Astrocyte (in vitro differentiated cells and primary cell): ENCODE measurements around the gene DPPA2. TPM values are rescaled to one million over a fixed set of nuclear protein-coding genes. Genes with fewer than 3 reads are reported as not detected.

Source experiments
- DNase-seq: peaks from one replicate; pipeline ENCODE4 v3.0.0-alpha.2; 2010; ENCODE audit warnings: low read depth
- FAIRE-seq: peaks from 2 replicates; lab custom pipeline; 2011; peaks lifted over from hg19 to GRCh38; lab: Jason Lieb, UNC
- H2AFZ ChIP-seq: 2 replicates; pipeline ENCODE4 v1.6.0; 2012; ENCODE audit warnings: low read depth, low read length, inconsistent platforms
- H3K27ac ChIP-seq: 2 replicates; pipeline ENCODE4 v1.5.1; 2011; ENCODE audit warnings: low read depth, low read length, inconsistent platforms
- H3K27me3 ChIP-seq: 2 replicates; pipeline ENCODE4 v1.6.0; 2011; ENCODE audit warnings: low read length, inconsistent platforms; ENCODE audit not compliant: insufficient read depth
- H3K36me3 ChIP-seq: 2 replicates; pipeline ENCODE4 v1.5.1; 2011; ENCODE audit warnings: low read length, inconsistent platforms; ENCODE audit not compliant: insufficient read depth
- H3K4me1 ChIP-seq: 2 replicates; pipeline ENCODE4 v1.5.1; 2011; ENCODE audit warnings: low read length, inconsistent platforms; ENCODE audit not compliant: insufficient read depth
- H3K4me2 ChIP-seq: 2 replicates; pipeline ENCODE4 v1.6.0; 2012; ENCODE audit warnings: low read length, inconsistent platforms
- H3K4me3 ChIP-seq: 2 replicates; pipeline ENCODE4 v1.5.1; 2011; ENCODE audit warnings: low read depth, mild to moderate bottlenecking, low read length, inconsistent platforms; ENCODE audit not compliant: insufficient read depth
- H3K79me2 ChIP-seq: 2 replicates; pipeline ENCODE4 v1.6.0; 2012; ENCODE audit warnings: mild to moderate bottlenecking, low read length, inconsistent platforms; ENCODE audit not compliant: insufficient read depth
- H3K9ac ChIP-seq: 2 replicates; pipeline ENCODE4 v1.6.0; 2012; ENCODE audit warnings: mild to moderate bottlenecking, low read length, inconsistent platforms
- H3K9me3 ChIP-seq: 2 replicates; pipeline ENCODE4 v1.5.1; 2012; ENCODE audit warnings: low read depth, mild to moderate bottlenecking, low read length, inconsistent platforms; ENCODE audit not compliant: insufficient read depth
- H4K20me1 ChIP-seq: 2 replicates; pipeline ENCODE4 v1.6.0; 2012; ENCODE audit warnings: low read length, inconsistent platforms; ENCODE audit not compliant: insufficient read depth
- H3K27ac Mint-ChIP-seq: one replicate; pipeline ENCODE4 v1.8.0; 2021; ENCODE audit warnings: mild to moderate bottlenecking, mixed read lengths; ENCODE audit not compliant: unreplicated experiment
- H3K27me3 Mint-ChIP-seq: one replicate; pipeline ENCODE4 v1.8.0; 2021; ENCODE audit warnings: low read depth, mixed read lengths; ENCODE audit not compliant: unreplicated experiment
- H3K36me3 Mint-ChIP-seq: one replicate; pipeline ENCODE4 v1.8.0; 2021; ENCODE audit warnings: low read depth, mixed read lengths; ENCODE audit not compliant: unreplicated experiment
- H3K4me1 Mint-ChIP-seq: one replicate; pipeline ENCODE4 v1.8.0; 2021; ENCODE audit warnings: low read depth, mixed read lengths; ENCODE audit not compliant: unreplicated experiment
- H3K4me3 Mint-ChIP-seq: one replicate; pipeline ENCODE4 v1.8.0; 2021; ENCODE audit warnings: mild to moderate bottlenecking, moderate library complexity, mixed read lengths; ENCODE audit not compliant: unreplicated experiment
- H3K9me3 Mint-ChIP-seq: one replicate; pipeline ENCODE4 v1.8.0; 2021; ENCODE audit warnings: mild to moderate bottlenecking, mixed read lengths; ENCODE audit not compliant: unreplicated experiment
- CTCF ChIP-seq: IDR thresholded peaks from 2 replicates; pipeline ENCODE4 v1.5.1; 2011; ENCODE audit warnings: low read depth, mild to moderate bottlenecking, inconsistent platforms, low read length, moderate library complexity; ENCODE audit not compliant: insufficient read depth
- EZH2 ChIP-seq: IDR thresholded peaks from 2 replicates; pipeline ENCODE4 v1.6.1; 2012; ENCODE audit warnings: mild to moderate bottlenecking, low read length, inconsistent platforms; ENCODE audit not compliant: insufficient read depth
- total RNA-seq: library from RNA; stranded (reverse); gene quantifications from 2 replicates; pipeline ENCODE4 v1.2.1, GENCODE V29; 2021

The DPPA2 gene
- total RNA-seq, 1 donor from 2014 or later, result 0.89 TPM

GRCh38 chr3:109270779-109271178 is 45.5 kb downstream of the DPPA2 start:
- H3K9ac ChIP-seq, result no peak overlapping the region
- H3K4me1 ChIP-seq, result no peaks in the 10 kb centered on the region
- Mint-ChIP-seq H3K4me1 (no peaks in the 10 kb centered on the region), H3K4me3 (no peak overlapping the region), H3K27me3 (no peaks in the 10 kb centered on the region), H3K27ac (no peak overlapping the region), H3K36me3 (no peaks in the 10 kb centered on the region), H3K9me3 (peaks cover 3% of the 10 kb centered on the region)
- no peak for TF ChIP-seq EZH2
- no peak for TF ChIP-seq CTCF
- H2AFZ ChIP-seq, result no peak overlapping the region
- no peak overlapping the region for H3K4me2 ChIP-seq
- no peak overlapping the region for H3K27ac ChIP-seq
- H3K36me3 ChIP-seq, result no peaks in the 10 kb centered on the region
- no peaks in the 10 kb centered on the region for H3K27me3 ChIP-seq
- no peaks in the 10 kb centered on the region for H4K20me1 ChIP-seq
- H3K4me3 ChIP-seq, result no peak overlapping the region
- DNase-seq, result no peak
- H3K79me2 ChIP-seq, result no peaks in the 10 kb centered on the region
- FAIRE-seq, result no peak
- H3K9me3 ChIP-seq, result no peaks in the 10 kb centered on the region

- Mint-ChIP-seq H3K4me3 (no peak overlapping the region), H3K27ac (no peak overlapping the region), H3K36me3 (no peaks in the 10 kb centered on the region), H3K9me3 (peaks cover 3% of the 10 kb centered on the region), H3K4me1 (no peaks in the 10 kb centered on the region), H3K27me3 (no peaks in the 10 kb centered on the region)
- DNase-seq, result no peak
- no peaks in the 10 kb centered on the region for H4K20me1 ChIP-seq
- FAIRE-seq, result no peak
- H3K36me3 ChIP-seq, result no peaks in the 10 kb centered on the region
- H3K4me2 ChIP-seq, result no peak overlapping the region
- H3K9ac ChIP-seq, result no peak overlapping the region
- no peaks in the 10 kb centered on the region for H3K4me1 ChIP-seq
- no peak overlapping the region for H3K27ac ChIP-seq
- no peak overlapping the region for H3K4me3 ChIP-seq
- TF ChIP-seq CTCF, result no peak
- no peak for TF ChIP-seq EZH2
- H3K79me2 ChIP-seq, result no peaks in the 10 kb centered on the region
- no peaks in the 10 kb centered on the region for H3K27me3 ChIP-seq
- H3K9me3 ChIP-seq, result no peaks in the 10 kb centered on the region
- H2AFZ ChIP-seq, result no peak overlapping the region
Observed at GRCh38 chr3:109269577-109270275, 46.6 kb downstream of the DPPA2 start.

GRCh38 chr3:109268181-109268580 is 48.1 kb downstream of the DPPA2 start:
- Histone ChIP-seq H3K27ac (no peak overlapping the region), H3K4me2 (no peak overlapping the region), H3K9ac (no peak overlapping the region), H3K79me2 (no peaks in the 10 kb centered on the region), H3K4me1 (no peaks in the 10 kb centered on the region), H3K27me3 (no peaks in the 10 kb centered on the region), H3K36me3 (no peaks in the 10 kb centered on the region), H4K20me1 (no peaks in the 10 kb centered on the region), H3K9me3 (no peaks in the 10 kb centered on the region), H3K4me3 (no peak overlapping the region), H2AFZ (no peak overlapping the region)
- no peak overlapping the region for H3K27ac Mint-ChIP-seq
- no peaks in the 10 kb centered on the region for H3K4me1 Mint-ChIP-seq
- no peak for FAIRE-seq
- peak; percentile 31 for DNase-seq
- H3K9me3 Mint-ChIP-seq, result peaks cover 3% of the 10 kb centered on the region
- no peak overlapping the region for H3K4me3 Mint-ChIP-seq
- peaks cover 3% of the 10 kb centered on the region for H3K27me3 Mint-ChIP-seq
- no peak for TF ChIP-seq EZH2
- no peak for TF ChIP-seq CTCF
- no peaks in the 10 kb centered on the region for H3K36me3 Mint-ChIP-seq
